Smooth muscle cell (in vitro differentiated cells): ENCODE data around the gene PIAS1. TPM values are rescaled to one million over a fixed set of nuclear protein-coding genes. Genes with fewer than 3 reads are reported as not detected.

Source experiments
- DNase-seq: peaks from one replicate; lab custom pipeline; 2025; ENCODE audit not compliant: unreplicated experiment; lab: John Stamatoyannopoulos, UW
- H2AFZ ChIP-seq: fragments of 200-600 bp; sonication (generic); 2 replicates; pipeline ENCODE4 v1.6.0; 2016; ENCODE audit warnings: antibody characterized with exemption, low read depth, mild to moderate bottlenecking
- H3F3A ChIP-seq: fragments of 200-600 bp; sonication (generic); 2 replicates; pipeline ENCODE4 v1.6.0; 2017; ENCODE audit warnings: antibody characterized with exemption, low read depth
- H3K27ac ChIP-seq: fragments of 200-600 bp; sonication (generic); 2 replicates; pipeline ENCODE4 v1.5.1; 2016; ENCODE audit warnings: low read depth, mild to moderate bottlenecking
- H3K27me3 ChIP-seq: fragments of 200-600 bp; sonication (generic); 2 replicates; pipeline ENCODE4 v1.6.1; 2016; ENCODE audit warnings: low read depth, mild to moderate bottlenecking
- H3K36me3 ChIP-seq: fragments of 200-600 bp; sonication (generic); 2 replicates; pipeline ENCODE4 v1.5.1; 2016; ENCODE audit warnings: low read depth
- H3K4me1 ChIP-seq: fragments of 200-600 bp; sonication (generic); 2 replicates; pipeline ENCODE4 v1.5.1; 2016; ENCODE audit warnings: low read depth
- H3K4me2 ChIP-seq: fragments of 200-600 bp; sonication (generic); 2 replicates; pipeline ENCODE4 v1.6.0; 2016; ENCODE audit warnings: mild to moderate bottlenecking
- H3K4me3 ChIP-seq: fragments of 200-600 bp; sonication (generic); 2 replicates; pipeline ENCODE4 v1.5.1; 2016; ENCODE audit warnings: mild to moderate bottlenecking
- H3K79me2 ChIP-seq: fragments of 200-600 bp; sonication (generic); 2 replicates; pipeline ENCODE4 v1.6.0; 2016; ENCODE audit warnings: low read depth, mild to moderate bottlenecking
- H3K9ac ChIP-seq: fragments of 200-600 bp; sonication (generic); 2 replicates; pipeline ENCODE4 v1.6.0; 2016; ENCODE audit warnings: low read depth
- H3K9me3 ChIP-seq: fragments of 200-600 bp; sonication (generic); replicated peaks from 2 replicates; pipeline ENCODE4 v1.5.1; 2016; ENCODE audit warnings: low read depth
- H4K20me1 ChIP-seq: fragments of 200-600 bp; sonication (generic); 2 replicates; pipeline ENCODE4 v1.6.0; 2016; ENCODE audit warnings: low read depth
- WGBS: methylation state at CpG from one replicate; pipeline ENCODE4 v1.1.7; 2016; ENCODE audit warnings: low lambda C conversion rate; 5-methylcytosine and 5-hydroxymethylcytosine counted together
- polyA plus RNA-seq: library from polyadenylated mRNA; unstranded; fragments of >200 nt; fragmentation: Nextera tagmentation; extraction: Ambion mirVana; gene quantifications from 2 replicates; pipeline ENCODE4 v1.2.1, GENCODE V29; 2016
- total RNA-seq: library from RNA; depleted of rRNA; stranded (reverse); fragments of >200 nt; gene quantifications from 2 replicates; pipeline ENCODE4 v1.2.3, GENCODE V29; 2014
- TF ChIP-seq, protein P1 (sequence below): fragments of 200-600 bp; sonication (generic); IDR thresholded peaks from 2 replicates; pipeline ENCODE4 v1.5.1; 2017; ENCODE audit warnings: borderline replicate concordance, mild to moderate bottlenecking, antibody characterized with exemption; ENCODE audit not compliant: insufficient read depth, poor library complexity, severe bottlenecking

Gene PIAS1
- total and polyA plus RNA-seq, 2 experiments from 2014 or later: 46.4 to 56.1 TPM

DNA sequence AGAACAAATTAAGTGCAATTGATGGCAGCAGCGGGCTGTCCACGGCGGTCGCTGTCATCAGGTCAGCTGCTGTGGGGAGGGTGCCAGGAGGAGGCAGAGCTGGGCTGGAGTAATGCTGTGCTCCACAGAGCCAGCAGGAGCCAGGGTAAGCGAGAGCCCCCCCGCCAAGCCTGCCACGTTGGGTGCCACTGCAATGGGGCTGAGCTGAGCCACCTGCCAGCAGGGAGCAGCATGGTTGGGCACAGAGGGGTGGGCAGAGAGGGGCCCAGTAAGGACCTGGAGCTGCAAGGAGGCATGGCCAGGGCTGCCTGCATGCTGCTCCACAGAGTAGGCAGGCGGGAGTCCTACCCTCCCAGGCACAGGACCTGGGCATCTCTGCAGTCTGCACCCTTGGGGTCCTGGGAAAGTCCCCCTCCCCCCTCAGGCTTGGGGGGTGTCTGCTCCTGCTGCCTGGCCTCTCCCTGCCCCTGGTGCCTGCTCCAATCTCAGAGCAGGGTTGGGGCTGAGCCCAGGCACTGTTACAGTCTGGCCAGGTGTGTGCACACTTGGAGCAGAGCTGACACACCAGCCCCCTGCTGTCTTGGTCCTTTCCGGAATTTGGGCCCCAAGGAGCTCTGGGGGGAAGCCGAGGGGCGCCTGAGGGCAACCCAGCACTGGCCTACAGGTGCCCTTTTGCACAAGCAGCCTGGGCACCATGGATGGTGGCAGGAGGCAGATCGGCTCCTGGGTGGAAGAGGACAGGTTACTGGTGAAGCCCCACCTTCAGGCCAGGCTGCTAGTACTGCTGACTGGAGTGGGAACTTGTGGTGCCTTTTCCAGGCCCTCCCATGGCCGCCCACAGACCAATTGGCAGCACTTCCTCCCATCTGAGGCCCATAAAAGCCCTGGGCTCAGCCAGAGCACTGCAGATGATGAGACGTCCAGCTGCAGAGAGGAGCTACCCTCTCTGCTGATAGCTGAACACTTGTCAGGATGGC lies 8.5 kb upstream of the PIAS1 start:
- Histone ChIP-seq H3K79me2 (no peaks in the 10 kb centered on the region), H4K20me1 (no peaks in the 10 kb centered on the region), H3K9ac (no peak overlapping the region), H3K27ac (no peak overlapping the region), H2AFZ (no peak overlapping the region), H3K36me3 (no peaks in the 10 kb centered on the region), H3K4me3 (no peak overlapping the region), H3K4me1 (no peaks in the 10 kb centered on the region), H3K27me3 (no peaks in the 10 kb centered on the region), H3F3A (no peaks in the 10 kb centered on the region), H3K9me3 (no peaks in the 10 kb centered on the region), H3K4me2 (no peak overlapping the region)
- WGBS: 81% methylated on average over 14 of the region's 14 CpGs
- TF ChIP-seq, protein P1, sequence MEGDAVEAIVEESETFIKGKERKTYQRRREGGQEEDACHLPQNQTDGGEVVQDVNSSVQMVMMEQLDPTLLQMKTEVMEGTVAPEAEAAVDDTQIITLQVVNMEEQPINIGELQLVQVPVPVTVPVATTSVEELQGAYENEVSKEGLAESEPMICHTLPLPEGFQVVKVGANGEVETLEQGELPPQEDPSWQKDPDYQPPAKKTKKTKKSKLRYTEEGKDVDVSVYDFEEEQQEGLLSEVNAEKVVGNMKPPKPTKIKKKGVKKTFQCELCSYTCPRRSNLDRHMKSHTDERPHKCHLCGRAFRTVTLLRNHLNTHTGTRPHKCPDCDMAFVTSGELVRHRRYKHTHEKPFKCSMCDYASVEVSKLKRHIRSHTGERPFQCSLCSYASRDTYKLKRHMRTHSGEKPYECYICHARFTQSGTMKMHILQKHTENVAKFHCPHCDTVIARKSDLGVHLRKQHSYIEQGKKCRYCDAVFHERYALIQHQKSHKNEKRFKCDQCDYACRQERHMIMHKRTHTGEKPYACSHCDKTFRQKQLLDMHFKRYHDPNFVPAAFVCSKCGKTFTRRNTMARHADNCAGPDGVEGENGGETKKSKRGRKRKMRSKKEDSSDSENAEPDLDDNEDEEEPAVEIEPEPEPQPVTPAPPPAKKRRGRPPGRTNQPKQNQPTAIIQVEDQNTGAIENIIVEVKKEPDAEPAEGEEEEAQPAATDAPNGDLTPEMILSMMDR: no peak
- no peak for DNase-seq

DNA sequence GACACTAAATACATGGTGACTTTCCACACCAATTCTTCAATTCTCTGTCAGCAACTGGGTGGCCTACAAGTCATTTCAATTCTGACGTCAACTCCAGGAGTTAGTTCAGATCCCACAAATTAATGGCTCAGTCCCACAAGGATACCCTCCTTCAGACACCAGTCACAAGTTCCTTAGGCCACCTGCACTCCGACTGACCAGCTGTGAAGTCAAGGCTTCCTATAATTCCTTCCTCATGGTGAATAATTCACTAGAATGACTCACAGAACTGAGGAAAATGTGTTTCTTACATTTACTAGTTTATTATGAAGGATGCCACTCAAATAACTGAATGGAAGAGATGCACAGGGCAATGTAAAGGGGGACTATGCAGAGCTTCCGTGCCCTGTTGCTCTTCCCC lies 6.3 kb upstream of the PIAS1 start:
- Histone ChIP-seq H4K20me1 (no peaks in the 10 kb centered on the region), H3F3A (no peaks in the 10 kb centered on the region), H3K9me3 (no peaks in the 10 kb centered on the region), H3K36me3 (no peaks in the 10 kb centered on the region), H3K9ac (no peak overlapping the region), H3K4me3 (no peak overlapping the region), H3K79me2 (no peaks in the 10 kb centered on the region), H3K4me1 (peaks cover under 1% of the 10 kb centered on the region), H2AFZ (no peak overlapping the region), H3K27ac (no peak overlapping the region), H3K27me3 (no peaks in the 10 kb centered on the region), H3K4me2 (no peak overlapping the region)
- TF ChIP-seq, protein P1: no peak
- no peak for DNase-seq
- 96% methylated on average over 3 of the region's 3 CpGs for WGBS

DNA sequence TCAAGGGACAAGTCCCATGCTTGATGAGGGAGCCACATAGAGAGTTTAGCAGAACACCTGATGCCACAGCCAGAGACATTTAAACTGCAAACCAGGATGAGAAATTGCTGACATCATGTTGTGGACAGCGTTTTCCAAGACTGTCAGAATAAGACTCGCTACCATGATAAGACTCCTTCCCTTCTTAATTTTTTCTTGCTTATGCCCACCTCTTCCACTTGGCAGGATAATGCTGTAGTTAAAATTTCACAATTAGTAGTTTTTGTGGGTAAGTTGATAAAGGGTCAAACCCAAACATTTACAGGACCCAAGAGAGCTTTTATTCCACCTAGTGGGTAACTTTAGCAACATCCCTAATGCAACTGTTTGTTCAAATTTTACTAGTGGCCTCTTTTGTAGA lies 3.0 kb upstream of the PIAS1 start:
- no peak overlapping the region for H3K4me2 ChIP-seq

More for the DNA sequence above, 3.0 kb upstream of the PIAS1 start:
- 90% methylated on average over 2 of the region's 2 CpGs for WGBS
- peaks cover 18% of the 10 kb centered on the region for H4K20me1 ChIP-seq
- no peaks in the 10 kb centered on the region for H3F3A ChIP-seq
- H3K27ac ChIP-seq: no peak overlapping the region
- H3K36me3 ChIP-seq: no peaks in the 10 kb centered on the region
- no peak overlapping the region for H2AFZ ChIP-seq
- H3K9ac ChIP-seq: no peak overlapping the region
- peaks cover 19% of the 10 kb centered on the region for H3K79me2 ChIP-seq
- peaks cover 17% of the 10 kb centered on the region for H3K4me1 ChIP-seq
- no peaks in the 10 kb centered on the region for H3K9me3 ChIP-seq
- H3K27me3 ChIP-seq: no peaks in the 10 kb centered on the region
- H3K4me3 ChIP-seq: no peak overlapping the region
- TF ChIP-seq, protein P1: no peak
- no peak for DNase-seq
